NCI-H2107 treated with DMSO at 0.1 percent for 48 hours (cell line): Measurements from ENCODE around the gene KLF4.

Source experiments
- DNase-seq: peaks from one replicate; lab custom pipeline; 2025; ENCODE audit not compliant: unreplicated experiment; lab: John Stamatoyannopoulos, UW

KLF4 gene

GRCh38 chr9:107488375-107489143 lies 1.0 kb downstream of the KLF4 start:
- no peak for DNase-seq

GRCh38 chr9:107487521-107488374 lies 1.8 kb downstream of the KLF4 start:
- no peak for DNase-seq

- no peak for DNase-seq
These were observed 2.7 kb downstream of the KLF4 start for GRCh38 chr9:107486674-107487520.

- no peak for DNase-seq
These were observed 4.0 kb downstream of the KLF4 start for GRCh38 chr9:107485458-107486043.

- DNase-seq: peak; percentile 64
These were observed 5.3 kb downstream of the KLF4 start for GRCh38 chr9:107484117-107484723.

- no peak for DNase-seq
These were observed 5.9 kb downstream of the KLF4 start for GRCh38 chr9:107483666-107484065.

GRCh38 chr9:107481035-107481434 lies 8.5 kb downstream of the KLF4 start:
- DNase-seq: no peak

GRCh38 chr9:107480386-107480789 lies 9.2 kb downstream of the KLF4 start:
- DNase-seq: no peak

- no peak for DNase-seq
These were observed 10.8 kb downstream of the KLF4 start for GRCh38 chr9:107478805-107479204.

GRCh38 chr9:107474124-107474523 lies 15.4 kb downstream of the KLF4 start:
- DNase-seq: no peak

- DNase-seq: no peak
These were observed 16.8 kb downstream of the KLF4 start for GRCh38 chr9:107472581-107473340.

- DNase-seq: no peak
These were observed 18.0 kb downstream of the KLF4 start for GRCh38 chr9:107471552-107471951.

- DNase-seq: no peak
These were observed 22.2 kb downstream of the KLF4 start for GRCh38 chr9:107467416-107467815.

GRCh38 chr9:107466826-107467225 lies 22.7 kb downstream of the KLF4 start:
- no peak for DNase-seq

GRCh38 chr9:107465467-107466451 lies 23.8 kb downstream of the KLF4 start:
- no peak for DNase-seq

- no peak for DNase-seq
These were observed 25.1 kb downstream of the KLF4 start for GRCh38 chr9:107464516-107464915.

GRCh38 chr9:107462691-107463090 lies 26.9 kb downstream of the KLF4 start:
- DNase-seq: no peak

- no peak for DNase-seq
These were observed 29.2 kb downstream of the KLF4 start for GRCh38 chr9:107460153-107461023.
